HepG2 (cell line): Measurements from ENCODE around the gene VPS9D1. TPM values are rescaled to one million over a fixed set of nuclear protein-coding genes. Genes with fewer than 3 reads are reported as not detected.

Experiments
- ATF6 ChIP-seq: sonication (generic); formaldehyde crosslinking; conservative IDR thresholded peaks from 2 replicates; pipeline ENCODE4 v1.4.0; 2020; ENCODE audit warnings: missing genetic modification reagents
- KLF15 ChIP-seq: sonication (generic); formaldehyde crosslinking; IDR thresholded peaks from 2 replicates; pipeline ENCODE4 v1.8.1; 2023; ENCODE audit warnings: borderline replicate concordance, mild to moderate bottlenecking, inconsistent platforms, missing genetic modification reagents, mixed read lengths
- NFYB ChIP-seq: sonication (generic); formaldehyde crosslinking; IDR thresholded peaks from 2 replicates; pipeline ENCODE4 v1.4.0; 2020; ENCODE audit warnings: missing genetic modification reagents
- PHF8 ChIP-seq: sonication (generic); formaldehyde crosslinking; IDR thresholded peaks from 2 replicates; pipeline ENCODE4 v1.5.0; 2020; ENCODE audit warnings: missing genetic modification reagents
- POLR2A ChIP-seq, 2 experiments: IDR thresholded peaks; 2 replicates each; pipeline ENCODE4 v1.6.1; 2011; ENCODE audit warnings: low read depth in 2 of 2, low read length in 2 of 2, mild to moderate bottlenecking in 1 of 2, moderate library complexity in 1 of 2; ENCODE audit not compliant: insufficient read depth in 1 of 2
- PRDM10 ChIP-seq: sonication (generic); formaldehyde crosslinking; IDR thresholded peaks from 2 replicates; pipeline ENCODE4 v1.4.0; 2020; ENCODE audit warnings: low read depth, missing genetic modification reagents
- SP5 ChIP-seq: IDR thresholded peaks from 2 replicates; pipeline ENCODE4 v1.6.1; 2016; ENCODE audit warnings: low read depth, borderline replicate concordance
- TOPORS ChIP-seq: sonication (generic); formaldehyde crosslinking; IDR thresholded peaks from 2 replicates; pipeline ENCODE4 v1.8.0; 2023; ENCODE audit warnings: mild to moderate bottlenecking, missing genetic modification reagents
- ZBED4 ChIP-seq: sonication (generic); formaldehyde crosslinking; IDR thresholded peaks from 2 replicates; pipeline ENCODE4 v1.4.0; 2020; ENCODE audit warnings: missing genetic modification reagents, borderline replicate concordance
- ZNF460 ChIP-seq: sonication (generic); formaldehyde crosslinking; IDR thresholded peaks from 2 replicates; pipeline ENCODE4 v1.5.1; 2020; ENCODE audit warnings: missing genetic modification reagents, mild to moderate bottlenecking, borderline replicate concordance
- ZNF724P ChIP-seq: sonication (generic); formaldehyde crosslinking; IDR thresholded peaks from 2 replicates; pipeline ENCODE4 v1.8.0; 2022; ENCODE audit warnings: missing genetic modification reagents, borderline replicate concordance
- ZNF773 ChIP-seq: sonication (generic); formaldehyde crosslinking; IDR thresholded peaks from 2 replicates; pipeline ENCODE4 v1.4.0; 2020; ENCODE audit warnings: missing genetic modification reagents, borderline replicate concordance
- ZSCAN21 ChIP-seq: sonication (generic); formaldehyde crosslinking; IDR thresholded peaks from 2 replicates; pipeline ENCODE4 v1.8.0; 2022; ENCODE audit warnings: mild to moderate bottlenecking, missing genetic modification reagents, moderate library complexity, borderline replicate concordance
- polyA plus RNA-seq, 8 experiments: library from polyadenylated mRNA; depleted of rRNA in 3 of 8; stranded (reverse) in 7 of 8; unstranded in 1 of 8; fragments of >200 nt; fragmentation: Illumina TruSeq in 4 of 8; extraction: Trizol in 4 of 8; gene quantifications; 2 replicates each; pipeline versions ENCODE4 v1.2.1 to v1.2.3, GENCODE V29; 2011 to 2016; ENCODE audit warnings: low read depth in 4 of 8, missing spikeins in 1 of 8, mixed read lengths in 1 of 8; ENCODE audit not compliant: insufficient read depth in 1 of 8
- total RNA-seq, 5 experiments: library from RNA; depleted of rRNA; stranded (reverse); fragments of >200 nt; fragmentation: Illumina TruSeq; extraction: Trizol; gene quantifications; 2 replicates each; pipeline ENCODE4 v1.2.3, GENCODE V29; 2016; ENCODE audit warnings: low read depth in 1 of 5

The VPS9D1 gene
- total and polyA plus RNA-seq, 2 of the 13 experiments (the other 11 are each of a cell fraction or from before 2014, with no cell fraction given), result 10.1 to 13.2 TPM

- TF ChIP-seq ZNF773 (CRISPR knock-in tag) (peak; percentile 91; the same call in 1 of the 2 replicates), SP5 (peak; percentile 86), PRDM10 (CRISPR knock-in tag) (peak; percentile 82; the same call in 1 of the 2 replicates), ZNF724P (CRISPR knock-in tag) (peak; percentile 99), ZNF460 (CRISPR knock-in tag) (peak; percentile 81; the same call in 1 of the 2 replicates), PHF8 (peak; percentile 78), TOPORS (CRISPR knock-in tag) (peak; percentile 99), ZSCAN21 (peak; percentile 96), ATF6 (CRISPR knock-in tag) (peak; percentile 91; the same call in 1 of the 2 replicates), KLF15 (CRISPR knock-in tag) (peak; percentile 91), ZBED4 (CRISPR knock-in tag) (peak; percentile 93), POLR2A (IDR thresholded peaks at IDR 0.05; ENCODE audit: insufficient read depth in 1 of 2, low read depth in 2 of 2, low read length in 2 of 2) (peak; percentile 97), NFYB (CRISPR knock-in tag) (no peak; the same call in 1 of the 2 replicates)
Measured at GRCh38 chr16:89687092-89687940, 33.4 kb downstream of the VPS9D1 start (continued).
